GM18868 (cell line): ENCODE measurements around the gene WASHC2A.
"Not testable (repeated sequence)": the region's sequence is repeated elsewhere in the genome, so short reads cannot be mapped to it uniquely, and the experiment has no call there.

ENCODE experiments used
- ATAC-seq: cut with Tn5 transposase; IDR thresholded peaks from one replicate; pipeline ENCODE4 v1.9.1; 2021; ENCODE audit warnings: mild to moderate bottlenecking, moderate library complexity; ENCODE audit not compliant: unreplicated experiment

Gene WASHC2A

GRCh38 chr10:50067546-50068351 is at the start of gene WASHC2A:
TSS of gene WASHC2A (plus strand) at chr10:50067954. CDS start at chr10:50068006, 52 bp downstream.
- ATAC-seq = peak; percentile 95

GRCh38 chr10:50019279-50019678 is 48.5 kb upstream of the WASHC2A start:
- not testable (repeated sequence) for ATAC-seq

GRCh38 chr10:50020451-50021024 is 47.2 kb upstream of the WASHC2A start:
- ATAC-seq = not testable (repeated sequence)

GRCh38 chr10:50021646-50022045 is 46.1 kb upstream of the WASHC2A start:
- ATAC-seq = no peak

- ATAC-seq = not testable (repeated sequence)
Measured at GRCh38 chr10:50024716-50025383, 42.9 kb upstream of the WASHC2A start.

GRCh38 chr10:50025627-50026026 is 42.1 kb upstream of the WASHC2A start:
- ATAC-seq = no peak

GRCh38 chr10:50027195-50027594 is 40.6 kb upstream of the WASHC2A start:
- ATAC-seq = no peak

- no peak for ATAC-seq
Measured at GRCh38 chr10:50033481-50033880, 34.3 kb upstream of the WASHC2A start.

GRCh38 chr10:50035337-50035736 is 32.4 kb upstream of the WASHC2A start:
- not testable (repeated sequence) for ATAC-seq

- ATAC-seq = peak; percentile 84
Measured at GRCh38 chr10:50044941-50045664, 22.7 kb upstream of the WASHC2A start.

GRCh38 chr10:50046457-50046856 is 21.3 kb upstream of the WASHC2A start:
- ATAC-seq = not testable (repeated sequence)

GRCh38 chr10:50047594-50047993 is 20.2 kb upstream of the WASHC2A start:
- ATAC-seq = not testable (repeated sequence)

GRCh38 chr10:50051995-50052660 is 15.6 kb upstream of the WASHC2A start:
- ATAC-seq = peak; percentile 86

- ATAC-seq = not testable (repeated sequence)
Measured at GRCh38 chr10:50052778-50053376, 14.9 kb upstream of the WASHC2A start.

GRCh38 chr10:50055494-50056292 is 12.1 kb upstream of the WASHC2A start:
- not testable (repeated sequence) for ATAC-seq

GRCh38 chr10:50056654-50057053 is 11.1 kb upstream of the WASHC2A start:
- not testable (repeated sequence) for ATAC-seq

GRCh38 chr10:50058727-50059126 is 9.0 kb upstream of the WASHC2A start:
- ATAC-seq = not testable (repeated sequence)

- not testable (repeated sequence) for ATAC-seq
Measured at GRCh38 chr10:50059946-50060345, 7.8 kb upstream of the WASHC2A start.

- not testable (repeated sequence) for ATAC-seq
Measured at GRCh38 chr10:50061548-50061947, 6.2 kb upstream of the WASHC2A start.
